Uterus (tissue), 2 donors: ENCODE measurements around the gene HOATZ.

Source experiments
- CTCF ChIP-seq, 4 experiments: fragments of 200-600 bp in 2 of 4; fragments of 450-650 bp in 2 of 4; sonication (generic) in 2 of 4; IDR thresholded peaks; one replicate each; pipeline ENCODE4 v1.5.1; 2016 to 2019; ENCODE audit warnings: antibody characterized with exemption in 4 of 4, mild to moderate bottlenecking in 2 of 4, moderate library complexity in 1 of 4
- POLR2A ChIP-seq, 2 donors: fragments of 450-650 bp; IDR thresholded peaks; one replicate each; pipeline ENCODE4 v1.6.1; 2016; ENCODE audit warnings: antibody characterized with exemption in 2 of 2, mild to moderate bottlenecking in 1 of 2, moderate library complexity in 1 of 2

GRCh38 chr11:111524056-111524455, 9.5 kb downstream of the HOATZ start:
- no peak for TF ChIP-seq CTCF (IDR thresholded peaks at IDR 0.05)
- TF ChIP-seq POLR2A (IDR thresholded peaks at IDR 0.05) = no peak
